D721Med (cell line): ENCODE measurements around the gene LRP3.
A peak's percentile ranks its signal among the peaks of the same experiment; 100 is the strongest.

Experiments used
- DNase-seq: peaks from one replicate; pipeline ENCODE4 v3.0.0; 2011; ENCODE audit warnings: low spot score; ENCODE audit not compliant: insufficient read length
- FAIRE-seq: peaks from 2 replicates; lab custom pipeline; 2011; peaks lifted over from hg19 to GRCh38; lab: Jason Lieb, UNC
- TF ChIP-seq, protein P1 (sequence below): IDR thresholded peaks from 2 replicates; pipeline ENCODE4 v1.5.1; 2012; ENCODE audit warnings: mild to moderate bottlenecking, control low read depth; ENCODE audit not compliant: insufficient read depth; ENCODE audit errors: missing control alignments

LRP3 gene

DNA sequence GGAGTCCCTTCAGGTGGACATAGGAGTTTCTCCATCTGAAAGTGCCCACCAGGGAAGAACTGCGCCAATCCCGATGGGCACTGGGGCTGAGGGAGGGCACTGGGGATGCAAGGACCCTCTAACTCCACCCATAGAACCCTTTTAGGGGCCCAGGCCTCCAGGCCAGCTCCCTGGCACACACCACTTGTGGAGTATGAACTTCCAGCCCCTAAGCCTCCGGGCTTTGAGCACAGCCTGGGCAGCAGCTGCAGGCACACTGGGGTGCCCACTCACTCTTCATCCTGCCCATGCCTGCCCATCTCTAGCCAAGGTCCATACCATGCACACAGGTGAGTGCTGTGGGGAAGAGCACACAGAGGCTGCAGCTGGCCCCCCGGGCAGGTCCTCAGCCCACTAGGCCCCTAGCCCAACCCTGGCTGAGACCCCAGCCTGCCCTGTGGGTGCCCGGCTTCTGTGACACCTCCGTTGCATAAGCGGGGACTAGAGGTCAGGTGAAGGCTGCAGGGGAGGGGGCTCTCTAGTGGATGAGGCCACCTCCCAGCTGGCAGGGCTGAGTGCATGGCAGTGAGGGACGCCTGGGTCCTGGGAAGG, 46.1 kb downstream of the LRP3 start:
- DNase-seq (no peak), FAIRE-seq (no peak)
- TF ChIP-seq, protein P1, sequence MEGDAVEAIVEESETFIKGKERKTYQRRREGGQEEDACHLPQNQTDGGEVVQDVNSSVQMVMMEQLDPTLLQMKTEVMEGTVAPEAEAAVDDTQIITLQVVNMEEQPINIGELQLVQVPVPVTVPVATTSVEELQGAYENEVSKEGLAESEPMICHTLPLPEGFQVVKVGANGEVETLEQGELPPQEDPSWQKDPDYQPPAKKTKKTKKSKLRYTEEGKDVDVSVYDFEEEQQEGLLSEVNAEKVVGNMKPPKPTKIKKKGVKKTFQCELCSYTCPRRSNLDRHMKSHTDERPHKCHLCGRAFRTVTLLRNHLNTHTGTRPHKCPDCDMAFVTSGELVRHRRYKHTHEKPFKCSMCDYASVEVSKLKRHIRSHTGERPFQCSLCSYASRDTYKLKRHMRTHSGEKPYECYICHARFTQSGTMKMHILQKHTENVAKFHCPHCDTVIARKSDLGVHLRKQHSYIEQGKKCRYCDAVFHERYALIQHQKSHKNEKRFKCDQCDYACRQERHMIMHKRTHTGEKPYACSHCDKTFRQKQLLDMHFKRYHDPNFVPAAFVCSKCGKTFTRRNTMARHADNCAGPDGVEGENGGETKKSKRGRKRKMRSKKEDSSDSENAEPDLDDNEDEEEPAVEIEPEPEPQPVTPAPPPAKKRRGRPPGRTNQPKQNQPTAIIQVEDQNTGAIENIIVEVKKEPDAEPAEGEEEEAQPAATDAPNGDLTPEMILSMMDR, result no peak

GRCh38 chr19:33241091-33241529, 47.0 kb downstream of the LRP3 start:
- TF ChIP-seq, protein P1, result no peak
- no peak for DNase-seq
- no peak for FAIRE-seq

DNA sequence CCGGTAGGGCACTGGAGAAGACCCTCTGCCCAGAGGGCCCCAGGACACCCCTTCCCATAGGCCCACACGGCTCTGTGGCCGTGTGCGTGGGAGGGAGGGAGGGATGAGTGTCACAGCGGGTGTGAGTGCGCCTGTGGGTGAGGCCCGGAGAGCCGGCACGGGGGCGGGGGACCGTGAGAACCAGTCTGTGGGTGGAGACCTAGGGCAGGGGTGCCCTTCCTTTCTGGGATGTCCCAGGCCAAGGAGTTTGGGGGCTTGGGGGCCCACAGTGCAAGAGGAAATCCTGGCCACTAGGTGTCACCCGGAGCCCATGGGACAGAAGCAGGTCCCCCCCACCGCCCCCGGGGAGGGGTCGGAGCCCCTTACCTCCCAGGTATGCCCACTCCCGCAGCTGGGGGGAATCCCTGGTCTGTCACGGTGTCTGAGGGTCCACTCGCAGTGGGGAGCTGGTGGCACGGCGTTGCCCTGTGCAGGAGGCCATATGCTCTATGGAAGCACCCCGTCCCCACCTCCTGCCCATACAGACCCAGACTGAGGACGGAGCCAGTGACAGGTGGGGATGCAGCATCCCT, 47.5 kb downstream of the LRP3 start:
- TF ChIP-seq, protein P1, result peak; percentile 43
- DNase-seq, result no peak
- FAIRE-seq, result no peak

- no peak for FAIRE-seq
Observed at GRCh38 chr19:33242131-33242530, 48.0 kb downstream of the LRP3 start.

DNA sequence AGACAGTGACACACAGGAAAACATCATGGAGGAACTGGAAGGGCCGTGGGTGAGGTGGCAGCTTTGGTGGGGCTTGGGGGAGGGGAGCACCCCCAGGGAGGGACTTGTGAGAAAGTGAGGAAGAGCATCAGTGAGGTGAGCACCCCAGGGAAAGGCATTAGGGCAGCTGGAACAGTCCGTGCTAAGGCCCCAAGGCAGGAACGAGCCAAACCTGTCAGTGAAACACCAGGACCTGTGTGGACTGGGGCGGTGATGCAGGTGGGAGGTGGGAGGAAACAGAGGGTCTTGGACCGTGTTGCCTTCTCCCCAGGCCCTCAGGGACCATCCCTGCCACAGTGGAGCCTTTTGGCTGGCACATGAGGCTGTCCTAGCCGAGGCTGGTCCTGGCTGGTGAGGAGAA, 48.8 kb downstream of the LRP3 start:
- FAIRE-seq, result no peak

More at GRCh38 chr19:33242131-33242530, 48.0 kb downstream of the LRP3 start:
- no peak for DNase-seq
- TF ChIP-seq, protein P1, result no peak

DNA sequence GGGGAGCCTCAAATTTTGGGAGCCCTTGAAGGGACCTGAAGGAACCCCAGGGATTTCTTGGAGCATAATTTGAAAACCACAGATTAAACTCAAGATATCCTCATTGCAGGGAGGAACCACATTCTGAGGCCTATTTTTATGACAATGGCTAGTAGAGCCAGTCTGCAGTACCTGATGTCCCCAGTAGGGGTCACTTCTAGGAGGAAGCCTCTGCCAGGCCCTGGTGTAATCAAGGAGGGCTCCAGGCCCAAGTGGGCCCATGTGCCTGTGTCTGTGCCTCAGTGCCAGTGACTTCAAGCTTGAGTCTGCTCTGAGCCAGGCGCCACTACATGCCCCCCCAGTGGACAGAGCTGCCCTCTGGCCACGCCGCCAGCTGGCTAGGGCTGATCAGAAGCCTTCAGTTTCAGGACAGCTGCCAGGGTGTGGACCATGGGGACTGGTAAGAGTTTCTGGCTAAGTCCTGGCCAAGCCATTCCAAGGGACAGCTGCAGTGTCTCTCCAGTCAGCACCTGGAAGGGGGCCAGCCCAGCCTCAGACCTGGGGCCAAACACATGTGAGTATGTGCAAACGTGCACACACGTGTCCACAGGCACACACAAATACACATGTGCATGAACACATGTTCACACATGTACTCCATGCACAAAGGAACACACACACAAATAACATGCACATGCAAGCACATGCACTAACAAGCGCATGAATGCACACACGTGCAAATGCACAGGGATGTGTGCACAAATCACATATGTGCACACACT, 52.0 kb downstream of the LRP3 start:
- FAIRE-seq, result no peak

More for the DNA sequence above, 48.8 kb downstream of the LRP3 start:
- TF ChIP-seq, protein P1, result no peak
- DNase-seq, result no peak

More for the DNA sequence above, 52.0 kb downstream of the LRP3 start:
- TF ChIP-seq, protein P1, result peak; percentile 4
- DNase-seq, result no peak
